GM12878 (cell line): ENCODE measurements around the gene ALKBH2. TPM values are rescaled to one million over a fixed set of nuclear protein-coding genes. Genes with fewer than 3 reads are reported as not detected.

Source experiments
- ATAC-seq: fragments of 200-7000 bp; cut with Tn5 transposase; 3 replicates; pipeline ENCODE4 v1.9.1; 2020; ENCODE audit warnings: mild to moderate bottlenecking, moderate library complexity
- BruUV-seq: library from RNA; stranded (reverse); fragments of 400-500 nt; replicated peaks from 2 replicates; lab custom pipeline; 2021; lab: Mats Ljungman, UMichigan
- CTCF ChIA-PET: fragments of 300-600 bp; sonication (Branson Sonifier 250); formaldehyde crosslinking; extraction: SDS; loops from one replicate; lab custom pipeline; 2021; ENCODE audit warnings: inconsistent platforms; lab: Yijun Ruan, JAX
- POLR2A ChIA-PET: fragments of 350-600 bp; formaldehyde crosslinking; extraction: SDS; loops from one replicate; lab custom pipeline; 2021; ENCODE audit warnings: inconsistent platforms; lab: Charles Lee
- RAD21 ChIA-PET: fragments of 300-600 bp; sonication (Branson Sonifier 250); formaldehyde crosslinking; loops from one replicate; lab custom pipeline; 2023; ENCODE audit warnings: antibody characterized with exemption; ENCODE audit not compliant: unreplicated experiment; lab: Charles Lee
- SMC1A ChIA-PET: fragments of 300-600 bp; sonication (Branson Sonifier 250); formaldehyde crosslinking; loops from one replicate; lab custom pipeline; 2023; ENCODE audit not compliant: unreplicated experiment, uncharacterized antibody; lab: Charles Lee
- DNase-seq: peaks from one replicate; pipeline ENCODE4 v3.0.0-alpha.2; 2011; ENCODE audit warnings: low read depth, low spot score
- FAIRE-seq: peaks from 3 replicates; lab custom pipeline; 2011; peaks lifted over from hg19 to GRCh38; lab: Jason Lieb, UNC
- H2AFZ ChIP-seq: 2 replicates; pipeline ENCODE4 v1.6.0; 2011; ENCODE audit warnings: low read depth, low read length, control low read depth; ENCODE audit not compliant: control insufficient read depth
- H3K27ac ChIP-seq: 2 replicates; pipeline ENCODE4 v1.5.1; 2011; ENCODE audit warnings: control low read depth; ENCODE audit not compliant: control insufficient read depth, insufficient read depth
- H3K27me3 ChIP-seq, 2 experiments: replicated peaks in 1 of 2; 2 replicates each; pipeline versions ENCODE4 v1.6.0 to v1.6.1; 2011; ENCODE audit warnings: low read length in 1 of 2; ENCODE audit not compliant: control insufficient read depth in 2 of 2, insufficient read depth in 2 of 2
- H3K36me3 ChIP-seq, 2 experiments: 2 replicates each; pipeline ENCODE4 v1.5.1; 2011; ENCODE audit warnings: low read length in 1 of 2; ENCODE audit not compliant: control insufficient read depth in 2 of 2, insufficient read depth in 2 of 2
- H3K4me1 ChIP-seq: 2 replicates; pipeline ENCODE4 v1.6.1; 2011; ENCODE audit warnings: mild to moderate bottlenecking, low read length, moderate library complexity, mixed read lengths; ENCODE audit not compliant: control insufficient read depth, insufficient read depth
- H3K4me2 ChIP-seq: 2 replicates; pipeline ENCODE4 v1.6.0; 2011; ENCODE audit warnings: control low read depth; ENCODE audit not compliant: control insufficient read depth, insufficient read depth
- H3K4me3 ChIP-seq: fragments of 200-600 bp; sonication (generic); 2 replicates; pipeline ENCODE4 v1.5.1; 2016
- H3K79me2 ChIP-seq: 2 replicates; pipeline ENCODE4 v1.6.0; 2011; ENCODE audit warnings: low read length; ENCODE audit not compliant: control insufficient read depth, insufficient read depth
- H3K9ac ChIP-seq: 2 replicates; pipeline ENCODE4 v1.8.0; 2011; ENCODE audit warnings: low read length, control low read depth, mixed read lengths; ENCODE audit not compliant: control insufficient read depth, insufficient read depth
- H3K9me3 ChIP-seq: replicated peaks from 3 replicates; pipeline ENCODE4 v1.5.1; 2011; ENCODE audit warnings: mild to moderate bottlenecking, low read length; ENCODE audit not compliant: control insufficient read depth, insufficient read depth
- H4K20me1 ChIP-seq: 2 replicates; pipeline ENCODE4 v1.6.0; 2011; ENCODE audit not compliant: control insufficient read depth, insufficient read depth
- BMI1 ChIP-seq: fragments of 450-650 bp; IDR thresholded peaks from 2 replicates; pipeline ENCODE4 v1.6.1; 2016; ENCODE audit warnings: mild to moderate bottlenecking, moderate library complexity, borderline replicate concordance
- BRCA1 ChIP-seq: IDR thresholded peaks from 2 replicates; pipeline ENCODE4 v1.6.1; 2011; ENCODE audit warnings: low read depth, low read length, improper control_type of control experiment
- CHD2 ChIP-seq: IDR thresholded peaks from 2 replicates; pipeline ENCODE4 v1.6.1; 2011; ENCODE audit warnings: low read depth, low read length, improper control_type of control experiment, borderline replicate concordance
- CREB1 ChIP-seq: IDR thresholded peaks from 2 replicates; pipeline ENCODE4 v1.6.1; 2012; ENCODE audit warnings: low read depth, mild to moderate bottlenecking, inconsistent platforms
- CTCF ChIP-seq, 3 experiments: IDR thresholded peaks in 2 of 3; conservative IDR thresholded peaks in 1 of 3; 2 replicates each; pipeline ENCODE4 v1.5.1; 2011; ENCODE audit warnings: low read depth in 3 of 3, low read length in 3 of 3, mild to moderate bottlenecking in 3 of 3, control low read depth in 2 of 3, moderate library complexity in 2 of 3, inconsistent platforms in 1 of 3, mixed read lengths in 1 of 3; ENCODE audit not compliant: control insufficient read depth in 2 of 3, insufficient read depth in 1 of 3; ENCODE audit errors: extremely low read depth in 1 of 3
- ESRRA ChIP-seq: IDR thresholded peaks from 2 replicates; pipeline ENCODE4 v1.6.1; 2012; ENCODE audit warnings: mild to moderate bottlenecking, low read length, improper control_type of control experiment
- MEF2A ChIP-seq: IDR thresholded peaks from 2 replicates; pipeline ENCODE4 v1.6.1; 2011; ENCODE audit warnings: low read depth, mild to moderate bottlenecking, low read length, moderate library complexity; ENCODE audit not compliant: insufficient read depth
- NFIC ChIP-seq: IDR thresholded peaks from 2 replicates; pipeline ENCODE4 v1.6.1; 2012; ENCODE audit warnings: low read depth, mild to moderate bottlenecking, inconsistent platforms, low read length, moderate library complexity
- SMAD5 ChIP-seq: IDR thresholded peaks from 2 replicates; pipeline ENCODE4 v1.6.1; 2016; ENCODE audit warnings: antibody characterized with exemption, low read depth
- SMC3 ChIP-seq: IDR thresholded peaks from 2 replicates; pipeline ENCODE4 v1.6.1; 2011; ENCODE audit warnings: low read length, improper control_type of control experiment, borderline replicate concordance
- YY1 ChIP-seq: IDR thresholded peaks from 2 replicates; pipeline ENCODE4 v1.6.1; 2011; ENCODE audit warnings: low read depth, mild to moderate bottlenecking, low read length
- ZNF622 ChIP-seq: fragments of 450-650 bp; IDR thresholded peaks from 2 replicates; pipeline ENCODE4 v1.6.1; 2017; ENCODE audit warnings: mild to moderate bottlenecking, inconsistent platforms
- WGBS: methylation state at CpG from one replicate; pipeline ENCODE4 v1.1.6; 2016; ENCODE audit warnings: low lambda C conversion rate; ENCODE audit not compliant: insufficient replicate concordance, insufficient coverage; ENCODE audit errors: missing lambda C conversion rate; 5-methylcytosine and 5-hydroxymethylcytosine counted together
- in situ Hi-C: fragments of 300-500 bp; cut with MboI; formaldehyde crosslinking; loops from 9 replicates; pipeline ENCODE4 v1.14.3; 2018; ENCODE audit warnings: mixed read lengths
- intact Hi-C: fragments of 100-400 bp; cut with micrococcal nuclease; formaldehyde crosslinking; loops from one replicate; pipeline ENCODE4 v1.14.2; 2022; ENCODE audit not compliant: unreplicated experiment
- polyA plus RNA-seq, 11 experiments: library from polyadenylated mRNA; depleted of rRNA in 4 of 11; unstranded in 6 of 11; stranded (reverse) in 5 of 11; fragments of >200 nt; fragmentation: Nextera tagmentation in 4 of 11; fragmentation: Illumina TruSeq in 1 of 11; extraction: Ambion mirVana in 4 of 11; extraction: Trizol in 1 of 11; gene quantifications; 1 replicate in 1 of 11; 2 replicates in 10 of 11; pipeline versions ENCODE4 v1.2.1 to v1.2.3, GENCODE V29; 2011 to 2016; ENCODE audit warnings: inconsistent platforms in 2 of 11, missing spikeins in 2 of 11, low read depth in 1 of 11
- total RNA-seq, 4 experiments: library from RNA; depleted of rRNA in 3 of 4; stranded (reverse); fragments of >200 nt in 3 of 4; fragmentation: Illumina TruSeq in 1 of 4; extraction: Trizol in 1 of 4; gene quantifications; 2 replicates each; pipeline versions ENCODE4 v1.2.1 to v1.2.3, GENCODE V29; 2013 to 2021

ALKBH2 gene
- total and polyA plus RNA-seq, 10 of the 15 experiments (the other 5 are each of a cell fraction or from before 2014, with no cell fraction given) = 5.6 to 40.3 (median 31.2) TPM

DNA sequence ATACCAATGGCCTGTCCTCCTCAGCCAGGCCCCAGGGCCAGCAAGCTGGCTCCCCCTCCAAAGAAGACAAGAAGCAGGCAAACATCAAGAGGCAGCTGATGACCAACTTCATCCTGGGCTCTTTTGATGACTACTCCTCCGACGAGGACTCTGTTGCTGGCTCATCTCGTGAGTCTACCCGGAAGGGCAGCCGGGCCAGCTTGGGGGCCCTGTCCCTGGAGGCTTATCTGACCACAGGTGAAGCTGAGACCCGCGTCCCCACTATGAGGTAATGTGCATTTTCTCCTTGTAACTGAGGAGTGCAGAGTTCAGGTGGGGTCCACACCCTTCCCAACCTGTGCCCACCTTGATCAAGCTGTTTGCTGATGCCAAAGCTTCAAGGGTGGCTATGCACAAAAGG lies 46.5 kb upstream of the ALKBH2 start:
- POLR2A ChIA-PET = no interaction called here
- BruUV-seq = no TSS peak
- Histone ChIP-seq H3K4me2 (no peak overlapping the region), H3K4me3 (no peak overlapping the region), H3K36me3 (no peaks in the 10 kb centered on the region), H3K27ac (no peak overlapping the region), H3K79me2 (no peaks in the 10 kb centered on the region), H3K9ac (no peak overlapping the region), H4K20me1 (no peaks in the 10 kb centered on the region), H3K4me1 (no peaks in the 10 kb centered on the region), H3K27me3 (no peaks in the 10 kb centered on the region), H3K9me3 (no peaks in the 10 kb centered on the region), H2AFZ (no peak overlapping the region)
- ATAC-seq = no peak
- in situ Hi-C loops (no loop called here), intact Hi-C loops (loop anchor here (10.0 kb wide), 1 partner anchor 245 kb away; no protein-coding TSS in a partner anchor)
- no peak for DNase-seq
- FAIRE-seq = no peak
- CTCF ChIA-PET = interaction anchor here (0.9 to 1.5 kb wide), 2 partner anchors 11 to 28 kb away, joined by 3 to 5 read pairs; no protein-coding TSS in a partner anchor
- SMC1A ChIA-PET = no interaction called here
- no peak for TF ChIP-seq YY1
- no peak for TF ChIP-seq CREB1
- no peak for TF ChIP-seq ESRRA
- TF ChIP-seq MEF2A = no peak
- TF ChIP-seq BMI1 = no peak
- TF ChIP-seq SMC3 = no peak
- no peak for TF ChIP-seq NFIC
- no peak for TF ChIP-seq BRCA1
- no peak for TF ChIP-seq ZNF622
- no peak for TF ChIP-seq CTCF (IDR thresholded peaks at IDR 0.05 in 2 of 3, conservative IDR thresholded peaks at IDR 0.05 in 1 of 3; ENCODE audit: control insufficient read depth in 2 of 3, extremely low read depth in 1 of 3, insufficient read depth in 1 of 3, low read depth in 3 of 3, low read length in 3 of 3)
- no peak for TF ChIP-seq SMAD5
- no peak for TF ChIP-seq CHD2
- RAD21 ChIA-PET = no interaction called here
- 43% methylated on average over 7 of the region's 7 CpGs for WGBS
